ENCODE measurements around the gene PPP6R3. TPM values are rescaled to one million over a fixed set of nuclear protein-coding genes. Genes with fewer than 3 reads are reported as not detected.
"Not testable (repeated sequence)": the region's sequence is repeated elsewhere in the genome, so short reads cannot be mapped to it uniquely, and the experiment has no call there.

The PPP6R3 gene
- total RNA-seq, 1 donor from 2014 or later = 142 TPM

DNA sequence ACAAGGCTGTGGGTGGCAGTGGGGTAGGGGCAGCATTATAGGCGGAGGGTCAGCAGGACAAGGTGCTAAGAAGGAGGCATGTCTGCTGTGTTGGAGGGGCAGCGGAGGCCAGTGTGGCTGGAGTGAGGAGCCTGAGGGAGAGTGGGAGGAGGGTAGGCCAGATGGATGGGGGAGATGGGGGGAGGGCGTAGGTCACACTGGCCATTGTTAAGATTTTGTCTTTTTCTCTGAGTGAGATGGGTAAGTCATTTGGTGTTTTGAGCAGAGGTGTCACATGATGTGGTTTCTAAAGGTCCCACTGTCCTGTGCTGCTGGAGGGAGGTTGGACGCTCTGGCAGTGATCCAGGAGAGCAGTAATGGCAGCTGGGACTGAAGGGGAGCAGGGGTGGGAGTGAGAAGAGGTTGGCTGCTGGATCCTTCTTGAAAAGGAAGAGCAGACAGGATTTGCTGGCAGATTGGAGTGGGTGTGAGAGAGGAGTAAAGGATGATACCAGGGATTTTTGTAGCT, 9.8 kb downstream of the PPP6R3 start:
- peaks cover 83% of the 10 kb centered on the region for H3K4me1 Mint-ChIP-seq (ENCODE audit: low read depth)
- H3K4me3 Mint-ChIP-seq = peak overlapping the region; percentile 57

DNA sequence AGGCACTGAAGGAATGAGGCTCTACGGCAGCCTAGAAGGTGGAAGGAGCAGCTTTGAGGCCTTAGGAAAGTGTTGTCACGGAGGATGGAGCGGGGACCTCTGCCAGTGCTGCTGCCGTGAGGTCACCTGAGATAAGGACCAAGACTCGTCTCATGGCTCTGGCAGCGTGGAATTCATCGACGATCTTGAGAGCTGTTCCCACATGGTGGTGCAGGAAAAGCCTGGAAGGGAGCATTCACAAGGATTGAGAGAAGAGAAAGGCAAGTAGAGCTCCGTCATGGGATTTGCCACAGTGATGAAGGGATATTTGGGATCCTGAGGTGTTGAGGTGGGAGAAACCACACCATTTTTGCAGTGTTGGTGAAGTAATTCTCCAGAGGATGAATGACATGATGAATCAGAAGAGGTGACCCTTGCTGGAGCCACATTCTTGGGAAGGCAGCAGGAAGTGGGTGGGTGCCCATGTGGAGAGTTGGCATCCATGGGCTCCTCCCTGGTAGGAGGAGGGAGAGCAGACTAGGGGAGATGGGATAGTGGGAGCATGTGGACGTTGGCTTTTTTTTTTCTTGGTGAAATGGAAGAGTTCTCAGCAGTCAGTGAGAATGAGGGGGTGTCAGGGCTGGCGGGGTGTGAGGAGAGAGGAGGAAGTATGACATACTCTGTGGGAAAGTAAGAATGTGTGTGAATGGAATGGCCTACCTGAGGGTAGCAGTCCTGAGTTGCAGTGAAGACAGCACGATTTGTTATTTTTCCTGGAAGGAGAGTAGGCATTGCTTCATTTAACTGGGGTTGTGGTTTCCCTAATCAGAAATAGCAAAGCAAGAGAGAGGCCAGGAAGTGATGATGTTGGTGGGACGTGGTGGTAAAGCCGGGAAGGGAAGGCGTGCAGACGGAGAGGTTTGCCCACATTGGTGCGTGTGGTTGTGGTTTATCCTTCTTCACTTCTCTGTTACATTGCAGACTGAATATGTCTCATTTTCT, 11.1 kb downstream of the PPP6R3 start:
- intact Hi-C loops (cut with micrococcal nuclease) = loop anchor here (1.0 to 2.0 kb wide), 2 partner anchors 10 to 79 kb away; no protein-coding TSS in a partner anchor
- no peaks in the 10 kb centered on the region for H3K27me3 Mint-ChIP-seq (ENCODE audit: insufficient read depth)
- peak; percentile 56 for DNase-seq (ENCODE audit: low spot score)
- H3K36me3 Mint-ChIP-seq (ENCODE audit: low read depth) = peaks cover 30% of the 10 kb centered on the region
- peak overlapping the region; percentile 71 for H3K4me3 Mint-ChIP-seq
- no peaks in the 10 kb centered on the region for H3K9me3 Mint-ChIP-seq
- peak overlapping the region; percentile 77 for H3K27ac Mint-ChIP-seq
- H3K4me1 Mint-ChIP-seq (ENCODE audit: low read depth) = peaks cover 75% of the 10 kb centered on the region

More for the DNA sequence above, 9.8 kb downstream of the PPP6R3 start:
- Mint-ChIP-seq H3K27me3 (ENCODE audit: insufficient read depth) (no peaks in the 10 kb centered on the region), H3K9me3 (no peaks in the 10 kb centered on the region), H3K36me3 (ENCODE audit: low read depth) (peaks cover 33% of the 10 kb centered on the region), H3K27ac (peak overlapping the region; percentile 73)
- intact Hi-C loops (cut with micrococcal nuclease) = no loop called here
- no peak for DNase-seq (ENCODE audit: low spot score)

GRCh38 chr11:68472778-68473177, 12.2 kb downstream of the PPP6R3 start:
- peaks cover 3% of the 10 kb centered on the region for H3K9me3 Mint-ChIP-seq
- peaks cover 72% of the 10 kb centered on the region for H3K4me1 Mint-ChIP-seq (ENCODE audit: low read depth)
- H3K27me3 Mint-ChIP-seq (ENCODE audit: insufficient read depth) = no peaks in the 10 kb centered on the region
- no peak for DNase-seq (ENCODE audit: low spot score)
- H3K4me3 Mint-ChIP-seq = peak overlapping the region; percentile 71
- no peak overlapping the region for H3K27ac Mint-ChIP-seq
- intact Hi-C loops (cut with micrococcal nuclease) = loop anchor here (1.0 to 2.0 kb wide), 2 partner anchors 11 to 78 kb away; no protein-coding TSS in a partner anchor
- peaks cover 34% of the 10 kb centered on the region for H3K36me3 Mint-ChIP-seq (ENCODE audit: low read depth)

DNA sequence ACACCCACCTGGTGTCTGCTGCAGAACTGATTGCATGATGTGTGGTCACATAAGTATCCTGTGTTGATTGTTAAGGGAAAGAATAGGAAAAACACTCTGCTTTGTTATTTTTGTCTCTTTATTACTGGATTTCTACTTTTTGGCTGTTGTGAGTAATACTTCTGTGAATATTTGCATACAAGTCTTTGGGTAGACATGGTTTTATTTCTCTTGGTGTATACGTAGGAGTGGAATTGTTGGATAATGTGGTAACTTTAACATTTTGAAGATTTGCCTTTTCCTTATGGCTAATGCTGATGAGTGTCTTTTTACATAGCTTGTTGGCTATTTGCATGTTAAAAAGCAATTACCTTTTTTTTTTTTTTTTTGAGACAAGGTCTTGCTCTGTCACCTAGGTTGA, 13.1 kb downstream of the PPP6R3 start:
- Mint-ChIP-seq H3K27me3 (ENCODE audit: insufficient read depth) (no peaks in the 10 kb centered on the region), H3K36me3 (ENCODE audit: low read depth) (peaks cover 29% of the 10 kb centered on the region), H3K4me3 (peak overlapping the region; percentile 24), H3K27ac (peak overlapping the region; percentile 69), H3K9me3 (peaks cover 3% of the 10 kb centered on the region), H3K4me1 (ENCODE audit: low read depth) (peaks cover 63% of the 10 kb centered on the region)
- intact Hi-C loops (cut with micrococcal nuclease) = loop anchor here (2.0 kb wide), 1 partner anchor 77 kb away; no protein-coding TSS in a partner anchor
- DNase-seq (ENCODE audit: low spot score) = no peak

DNA sequence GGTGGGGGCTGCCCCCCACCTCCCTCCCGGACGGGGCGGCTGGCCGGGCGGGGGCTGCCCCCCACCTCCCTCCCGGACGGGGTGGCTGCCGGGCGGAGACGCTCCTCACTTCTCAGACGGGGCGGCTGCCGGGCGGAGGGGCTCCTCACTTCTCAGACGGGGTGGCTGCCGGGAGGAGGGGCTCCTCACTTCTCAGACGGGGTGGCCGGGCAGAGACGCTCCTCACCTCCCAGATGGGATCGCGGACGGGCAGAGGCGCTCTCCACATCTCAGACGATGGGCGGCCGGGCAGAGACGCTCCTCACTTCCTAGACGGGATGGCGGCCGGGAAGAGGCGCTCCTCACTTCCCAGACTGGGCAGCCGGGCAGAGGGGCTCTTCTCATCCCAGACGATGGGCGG, 15.1 kb downstream of the PPP6R3 start:
- H3K4me3 Mint-ChIP-seq; intact Hi-C loops (cut with micrococcal nuclease); H3K27ac Mint-ChIP-seq; DNase-seq (ENCODE audit: low spot score); H3K9me3 Mint-ChIP-seq; H3K27me3 Mint-ChIP-seq (ENCODE audit: insufficient read depth): not testable (repeated sequence)
- peaks cover 31% of the 10 kb centered on the region for H3K36me3 Mint-ChIP-seq (ENCODE audit: low read depth)
- H3K4me1 Mint-ChIP-seq (ENCODE audit: low read depth) = peaks cover 59% of the 10 kb centered on the region

- no peak overlapping the region for H3K4me3 Mint-ChIP-seq
- H3K4me1 Mint-ChIP-seq (ENCODE audit: low read depth) = peaks cover 40% of the 10 kb centered on the region
These were observed 18.8 kb downstream of the PPP6R3 start for GRCh38 chr11:68479390-68479789.

GRCh38 chr11:68480193-68480592, 19.6 kb downstream of the PPP6R3 start:
- no peak overlapping the region for H3K27ac Mint-ChIP-seq
- peaks cover 40% of the 10 kb centered on the region for H3K4me1 Mint-ChIP-seq (ENCODE audit: low read depth)
- no peak overlapping the region for H3K4me3 Mint-ChIP-seq
- peaks cover 32% of the 10 kb centered on the region for H3K36me3 Mint-ChIP-seq (ENCODE audit: low read depth)
- DNase-seq (ENCODE audit: low spot score) = no peak
- intact Hi-C loops (cut with micrococcal nuclease) = no loop called here
- H3K9me3 Mint-ChIP-seq = peaks cover 9% of the 10 kb centered on the region
- no peaks in the 10 kb centered on the region for H3K27me3 Mint-ChIP-seq (ENCODE audit: insufficient read depth)

More at GRCh38 chr11:68479390-68479789, 18.8 kb downstream of the PPP6R3 start:
- Mint-ChIP-seq H3K9me3 (peaks cover 9% of the 10 kb centered on the region), H3K27me3 (ENCODE audit: insufficient read depth) (no peaks in the 10 kb centered on the region), H3K36me3 (ENCODE audit: low read depth) (peaks cover 31% of the 10 kb centered on the region), H3K27ac (no peak overlapping the region)
- intact Hi-C loops (cut with micrococcal nuclease) = no loop called here
- no peak for DNase-seq (ENCODE audit: low spot score)

DNA sequence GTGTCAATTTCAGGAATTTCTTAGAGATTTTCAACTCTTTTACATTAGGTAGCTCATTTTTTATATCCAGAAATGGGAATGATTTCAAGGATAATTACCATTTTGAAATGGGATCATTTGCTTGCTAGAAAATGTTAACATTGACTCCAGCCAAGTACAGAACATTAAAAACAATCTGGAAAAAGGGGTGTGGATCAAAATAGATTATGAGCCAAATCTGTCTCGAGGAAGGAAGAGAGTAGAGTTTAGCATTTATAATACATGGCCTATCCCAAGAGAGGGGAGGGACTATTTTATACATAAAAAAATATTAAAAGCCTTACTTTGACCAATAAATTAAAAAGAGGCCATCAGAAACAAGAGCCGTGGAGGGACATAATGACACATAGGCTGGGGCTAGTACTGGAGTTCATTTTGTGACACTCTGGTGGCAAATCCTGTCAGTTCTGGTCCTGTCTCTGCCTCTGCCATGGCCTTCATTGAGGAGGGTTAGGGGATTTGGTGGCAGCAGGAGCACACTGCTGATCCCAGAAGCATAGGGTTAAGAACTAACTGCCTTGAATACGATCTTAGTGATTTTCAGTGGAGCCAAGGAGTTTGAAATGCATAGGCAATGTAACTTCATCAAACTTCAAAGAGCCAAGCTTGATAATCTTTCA, 20.4 kb downstream of the PPP6R3 start:
- H3K27me3 Mint-ChIP-seq (ENCODE audit: insufficient read depth) = no peaks in the 10 kb centered on the region

DNA sequence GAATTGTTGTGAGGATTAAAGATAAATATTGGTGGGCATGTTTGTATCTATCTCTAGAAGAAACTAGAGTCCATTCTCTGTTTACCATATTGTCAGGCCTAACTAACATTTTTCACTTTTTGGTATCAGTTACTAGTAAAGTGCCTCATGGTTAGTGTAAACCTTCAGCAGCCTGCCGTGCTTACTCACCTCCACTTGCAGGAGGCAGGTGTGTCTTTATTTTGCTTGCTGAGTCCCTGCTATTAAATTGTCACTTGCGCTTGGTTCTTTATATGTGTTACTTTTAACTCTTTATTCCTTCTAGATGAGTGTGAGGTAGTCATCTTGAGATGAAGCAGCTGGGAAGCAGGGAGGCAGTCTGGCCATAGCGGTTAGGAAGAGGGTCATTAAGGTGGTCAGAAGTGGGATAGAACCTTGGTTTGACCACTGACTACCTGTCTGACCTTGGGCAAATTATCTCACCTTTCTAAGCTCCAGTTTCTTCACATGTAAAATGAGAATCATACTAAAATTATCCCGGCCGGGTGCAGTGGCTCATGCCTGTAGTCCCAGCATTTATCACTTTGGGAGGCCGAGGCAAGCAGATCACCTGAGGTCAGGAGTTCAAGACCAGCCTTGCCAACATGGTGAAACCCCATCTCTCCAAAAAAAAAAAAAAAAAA, 21.2 kb downstream of the PPP6R3 start:
- Mint-ChIP-seq H3K4me3 (no peak overlapping the region), H3K4me1 (ENCODE audit: low read depth) (peaks cover 46% of the 10 kb centered on the region), H3K36me3 (ENCODE audit: low read depth) (peaks cover 36% of the 10 kb centered on the region), H3K9me3 (peaks cover 9% of the 10 kb centered on the region), H3K27me3 (ENCODE audit: insufficient read depth) (no peaks in the 10 kb centered on the region), H3K27ac (no peak overlapping the region)
- no peak for DNase-seq (ENCODE audit: low spot score)
- intact Hi-C loops (cut with micrococcal nuclease) = no loop called here

More for the DNA sequence above, 20.4 kb downstream of the PPP6R3 start:
- peaks cover 9% of the 10 kb centered on the region for H3K9me3 Mint-ChIP-seq
- H3K27ac Mint-ChIP-seq = no peak overlapping the region
- DNase-seq (ENCODE audit: low spot score) = no peak
- no peak overlapping the region for H3K4me3 Mint-ChIP-seq
- intact Hi-C loops (cut with micrococcal nuclease) = no loop called here
- H3K36me3 Mint-ChIP-seq (ENCODE audit: low read depth) = peaks cover 34% of the 10 kb centered on the region
- H3K4me1 Mint-ChIP-seq (ENCODE audit: low read depth) = peaks cover 44% of the 10 kb centered on the region

- peaks cover 38% of the 10 kb centered on the region for H3K4me1 Mint-ChIP-seq (ENCODE audit: low read depth)
- no peak for DNase-seq (ENCODE audit: low spot score)
- peaks cover 21% of the 10 kb centered on the region for H3K36me3 Mint-ChIP-seq (ENCODE audit: low read depth)
- no peak overlapping the region for H3K4me3 Mint-ChIP-seq
- H3K27me3 Mint-ChIP-seq (ENCODE audit: insufficient read depth) = no peaks in the 10 kb centered on the region
- H3K9me3 Mint-ChIP-seq = peaks cover 6% of the 10 kb centered on the region
- H3K27ac Mint-ChIP-seq = no peak overlapping the region
- intact Hi-C loops (cut with micrococcal nuclease) = no loop called here
These were observed 28.1 kb downstream of the PPP6R3 start for GRCh38 chr11:68488623-68489022.

- no peak overlapping the region for H3K4me3 Mint-ChIP-seq
- intact Hi-C loops (cut with micrococcal nuclease) = no loop called here
- H3K27ac Mint-ChIP-seq = no peak overlapping the region
- peaks cover 3% of the 10 kb centered on the region for H3K36me3 Mint-ChIP-seq (ENCODE audit: low read depth)
- H3K9me3 Mint-ChIP-seq = no peaks in the 10 kb centered on the region
- no peak for DNase-seq (ENCODE audit: low spot score)
- H3K27me3 Mint-ChIP-seq (ENCODE audit: insufficient read depth) = no peaks in the 10 kb centered on the region
- peaks cover 35% of the 10 kb centered on the region for H3K4me1 Mint-ChIP-seq (ENCODE audit: low read depth)
These were observed 34.7 kb downstream of the PPP6R3 start for GRCh38 chr11:68495220-68495729.

GRCh38 chr11:68495872-68496271, 35.3 kb downstream of the PPP6R3 start:
- DNase-seq (ENCODE audit: low spot score) = no peak
- Mint-ChIP-seq H3K4me3 (no peak overlapping the region), H3K9me3 (no peaks in the 10 kb centered on the region), H3K27ac (no peak overlapping the region), H3K36me3 (ENCODE audit: low read depth) (peaks cover 3% of the 10 kb centered on the region), H3K27me3 (ENCODE audit: insufficient read depth) (no peaks in the 10 kb centered on the region), H3K4me1 (ENCODE audit: low read depth) (peaks cover 29% of the 10 kb centered on the region)
- intact Hi-C loops (cut with micrococcal nuclease) = no loop called here

Data from activated T-helper 1 cell treated with anti-CD3 and anti-CD28 coated beads, Interleukin-12 subunit alpha, Interleukin-12 subunit beta, Interleukin-2, Interleukin-4 antibody, amounts not matched to agents 30 ng/mL and 10 ng/mL and 1 ng/mL, durations not matched to agents 14 hours and 24 hours and 36 hours (primary cell).